Endometrium (tissue), 2 donors: ENCODE data around the gene IL1R1.

Experiments used
- FAIRE-seq: peaks from 2 replicates; lab custom pipeline; 2012; peaks lifted over from hg19 to GRCh38; lab: Jason Lieb, UNC
- donor health status: control.
- donor health status: control.

Gene IL1R1

GRCh38 chr2:102140377-102140776 lies 2.2 kb upstream of the IL1R1 start:
- FAIRE-seq: no peak

GRCh38 chr2:102141011-102141943 lies 1.3 kb upstream of the IL1R1 start:
- no peak for FAIRE-seq

GRCh38 chr2:102142829-102143449 lies 393 bp downstream of the IL1R1 start:
- no peak for FAIRE-seq

GRCh38 chr2:102143450-102143985 lies 972 bp downstream of the IL1R1 start:
- FAIRE-seq: no peak

- no peak for FAIRE-seq
These were observed 1.6 kb downstream of the IL1R1 start for GRCh38 chr2:102144128-102144527.

- FAIRE-seq: no peak
These were observed 2.6 kb downstream of the IL1R1 start for GRCh38 chr2:102145107-102145506.

- FAIRE-seq: no peak
These were observed 3.4 kb downstream of the IL1R1 start for GRCh38 chr2:102145934-102146333.

- no peak for FAIRE-seq
These were observed 5.4 kb downstream of the IL1R1 start for GRCh38 chr2:102147935-102148334.

GRCh38 chr2:102149243-102149642 lies 6.7 kb downstream of the IL1R1 start:
- FAIRE-seq: no peak

- no peak for FAIRE-seq
These were observed 7.3 kb downstream of the IL1R1 start for GRCh38 chr2:102149644-102150455.

- FAIRE-seq: no peak
These were observed 11.8 kb downstream of the IL1R1 start for GRCh38 chr2:102154364-102154763.

GRCh38 chr2:102154946-102155702 lies 12.6 kb downstream of the IL1R1 start:
- no peak for FAIRE-seq

GRCh38 chr2:102155703-102156515 lies 13.4 kb downstream of the IL1R1 start:
- FAIRE-seq: no peak

GRCh38 chr2:102158011-102158755 lies 15.6 kb downstream of the IL1R1 start:
- FAIRE-seq: no peak

- no peak for FAIRE-seq
These were observed 16.7 kb downstream of the IL1R1 start for GRCh38 chr2:102159295-102159694.

GRCh38 chr2:102166189-102166845 lies 23.8 kb downstream of the IL1R1 start:
- FAIRE-seq: peak; percentile 37

- FAIRE-seq: no peak
These were observed 25.7 kb downstream of the IL1R1 start for GRCh38 chr2:102168026-102168771.

- no peak for FAIRE-seq
These were observed 29.4 kb downstream of the IL1R1 start for GRCh38 chr2:102171946-102172345.

- no peak for FAIRE-seq
These were observed 30.2 kb downstream of the IL1R1 start for GRCh38 chr2:102172745-102173144.
